GM12878 (cell line): ENCODE measurements around the gene FAR1. TPM values are rescaled to one million over a fixed set of nuclear protein-coding genes. Genes with fewer than 3 reads are reported as not detected.

Source experiments
- ATAC-seq: fragments of 200-7000 bp; cut with Tn5 transposase; 3 replicates; pipeline ENCODE4 v1.9.1; 2020; ENCODE audit warnings: mild to moderate bottlenecking, moderate library complexity
- BruUV-seq: library from RNA; stranded (reverse); fragments of 400-500 nt; replicated peaks from 2 replicates; lab custom pipeline; 2021; lab: Mats Ljungman, UMichigan
- CTCF ChIA-PET: fragments of 300-600 bp; sonication (Branson Sonifier 250); formaldehyde crosslinking; extraction: SDS; loops from one replicate; lab custom pipeline; 2021; ENCODE audit warnings: inconsistent platforms; lab: Yijun Ruan, JAX
- POLR2A ChIA-PET: fragments of 350-600 bp; formaldehyde crosslinking; extraction: SDS; loops from one replicate; lab custom pipeline; 2021; ENCODE audit warnings: inconsistent platforms; lab: Charles Lee
- RAD21 ChIA-PET: fragments of 300-600 bp; sonication (Branson Sonifier 250); formaldehyde crosslinking; loops from one replicate; lab custom pipeline; 2023; ENCODE audit warnings: antibody characterized with exemption; ENCODE audit not compliant: unreplicated experiment; lab: Charles Lee
- SMC1A ChIA-PET: fragments of 300-600 bp; sonication (Branson Sonifier 250); formaldehyde crosslinking; loops from one replicate; lab custom pipeline; 2023; ENCODE audit not compliant: unreplicated experiment, uncharacterized antibody; lab: Charles Lee
- DNase-seq: peaks from one replicate; pipeline ENCODE4 v3.0.0-alpha.2; 2011; ENCODE audit warnings: low read depth, low spot score
- FAIRE-seq: peaks from 3 replicates; lab custom pipeline; 2011; peaks lifted over from hg19 to GRCh38; lab: Jason Lieb, UNC
- H2AFZ ChIP-seq: 2 replicates; pipeline ENCODE4 v1.6.0; 2011; ENCODE audit warnings: low read depth, low read length, control low read depth; ENCODE audit not compliant: control insufficient read depth
- H3K27ac ChIP-seq: 2 replicates; pipeline ENCODE4 v1.5.1; 2011; ENCODE audit warnings: control low read depth; ENCODE audit not compliant: control insufficient read depth, insufficient read depth
- H3K27me3 ChIP-seq, 2 experiments: replicated peaks in 1 of 2; 2 replicates each; pipeline versions ENCODE4 v1.6.0 to v1.6.1; 2011; ENCODE audit warnings: low read length in 1 of 2; ENCODE audit not compliant: control insufficient read depth in 2 of 2, insufficient read depth in 2 of 2
- H3K36me3 ChIP-seq, 2 experiments: 2 replicates each; pipeline ENCODE4 v1.5.1; 2011; ENCODE audit warnings: low read length in 1 of 2; ENCODE audit not compliant: control insufficient read depth in 2 of 2, insufficient read depth in 2 of 2
- H3K4me1 ChIP-seq: 2 replicates; pipeline ENCODE4 v1.6.1; 2011; ENCODE audit warnings: mild to moderate bottlenecking, low read length, moderate library complexity, mixed read lengths; ENCODE audit not compliant: control insufficient read depth, insufficient read depth
- H3K4me2 ChIP-seq: 2 replicates; pipeline ENCODE4 v1.6.0; 2011; ENCODE audit warnings: control low read depth; ENCODE audit not compliant: control insufficient read depth, insufficient read depth
- H3K4me3 ChIP-seq: fragments of 200-600 bp; sonication (generic); 2 replicates; pipeline ENCODE4 v1.5.1; 2016
- H3K79me2 ChIP-seq: 2 replicates; pipeline ENCODE4 v1.6.0; 2011; ENCODE audit warnings: low read length; ENCODE audit not compliant: control insufficient read depth, insufficient read depth
- H3K9ac ChIP-seq: 2 replicates; pipeline ENCODE4 v1.8.0; 2011; ENCODE audit warnings: low read length, control low read depth, mixed read lengths; ENCODE audit not compliant: control insufficient read depth, insufficient read depth
- H3K9me3 ChIP-seq: replicated peaks from 3 replicates; pipeline ENCODE4 v1.5.1; 2011; ENCODE audit warnings: mild to moderate bottlenecking, low read length; ENCODE audit not compliant: control insufficient read depth, insufficient read depth
- H4K20me1 ChIP-seq: 2 replicates; pipeline ENCODE4 v1.6.0; 2011; ENCODE audit not compliant: control insufficient read depth, insufficient read depth
- GABPA ChIP-seq: IDR thresholded peaks from 2 replicates; pipeline ENCODE4 v1.6.1; 2014; ENCODE audit warnings: antibody characterized with exemption, low read depth, mild to moderate bottlenecking, inconsistent platforms
- NFIC ChIP-seq: IDR thresholded peaks from 2 replicates; pipeline ENCODE4 v1.6.1; 2012; ENCODE audit warnings: low read depth, mild to moderate bottlenecking, inconsistent platforms, low read length, moderate library complexity
- PAX5 ChIP-seq: IDR thresholded peaks from 2 replicates; pipeline ENCODE4 v1.6.1; 2011; ENCODE audit warnings: low read depth, low read length, borderline replicate concordance
- ZBED1 ChIP-seq: IDR thresholded peaks from 2 replicates; pipeline ENCODE4 v1.6.1; 2016; ENCODE audit warnings: borderline replicate concordance
- ZNF207 ChIP-seq: fragments of 450-650 bp; IDR thresholded peaks from 2 replicates; pipeline ENCODE4 v1.6.1; 2014; ENCODE audit warnings: antibody characterized with exemption, mild to moderate bottlenecking, borderline replicate concordance
- WGBS: methylation state at CpG from one replicate; pipeline ENCODE4 v1.1.6; 2016; ENCODE audit warnings: low lambda C conversion rate; ENCODE audit not compliant: insufficient replicate concordance, insufficient coverage; ENCODE audit errors: missing lambda C conversion rate; 5-methylcytosine and 5-hydroxymethylcytosine counted together
- in situ Hi-C: fragments of 300-500 bp; cut with MboI; formaldehyde crosslinking; loops from 9 replicates; pipeline ENCODE4 v1.14.3; 2018; ENCODE audit warnings: mixed read lengths
- intact Hi-C: fragments of 100-400 bp; cut with micrococcal nuclease; formaldehyde crosslinking; loops from one replicate; pipeline ENCODE4 v1.14.2; 2022; ENCODE audit not compliant: unreplicated experiment
- polyA plus RNA-seq, 11 experiments: library from polyadenylated mRNA; depleted of rRNA in 4 of 11; unstranded in 6 of 11; stranded (reverse) in 5 of 11; fragments of >200 nt; fragmentation: Nextera tagmentation in 4 of 11; fragmentation: Illumina TruSeq in 1 of 11; extraction: Ambion mirVana in 4 of 11; extraction: Trizol in 1 of 11; gene quantifications; 1 replicate in 1 of 11; 2 replicates in 10 of 11; pipeline versions ENCODE4 v1.2.1 to v1.2.3, GENCODE V29; 2011 to 2016; ENCODE audit warnings: inconsistent platforms in 2 of 11, missing spikeins in 2 of 11, low read depth in 1 of 11
- small RNA-seq: library from RNA; depleted of rRNA; stranded (forward); fragments of <200 nt; gene quantifications from one replicate; pipeline ENCODE3, GENCODE V24; 2014
- total RNA-seq, 4 experiments: library from RNA; depleted of rRNA in 3 of 4; stranded (reverse); fragments of >200 nt in 3 of 4; fragmentation: Illumina TruSeq in 1 of 4; extraction: Trizol in 1 of 4; gene quantifications; 2 replicates each; pipeline versions ENCODE4 v1.2.1 to v1.2.3, GENCODE V29; 2013 to 2021
- TF ChIP-seq, protein P1 (sequence below): IDR thresholded peaks from 2 replicates; pipeline ENCODE4 v1.6.1; 2011; ENCODE audit warnings: mild to moderate bottlenecking, low read depth, low read length, moderate library complexity; ENCODE audit not compliant: insufficient replicate concordance

FAR1 gene
- total and polyA plus RNA-seq, 10 of the 15 experiments (the other 5 are each of a cell fraction or from before 2014, with no cell fraction given) = 10.1 to 73.9 (median 30.8) TPM

DNA sequence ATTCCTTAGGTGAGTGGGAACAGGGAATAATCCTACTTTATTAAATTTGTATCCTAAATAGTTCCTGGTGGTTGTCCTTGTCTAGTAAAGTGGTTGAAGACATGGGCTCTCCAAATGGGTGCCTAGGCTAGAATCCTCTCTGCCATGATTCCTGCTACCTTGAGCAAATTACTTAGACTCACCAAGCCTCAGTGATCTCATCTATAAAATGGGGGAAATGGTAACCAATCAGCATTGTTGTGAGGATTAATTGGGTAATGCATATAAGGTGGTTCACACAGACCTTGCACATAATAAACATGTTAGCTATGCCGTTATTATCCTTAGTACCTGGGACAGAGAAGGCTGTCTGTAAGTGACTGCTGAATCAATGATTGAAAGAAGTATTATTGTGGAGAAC is 109.9 kb downstream of the FAR1 start (continued):
- no peak for TF ChIP-seq ZBED1
- TF ChIP-seq, all 136 proteins: peak for 0

DNA sequence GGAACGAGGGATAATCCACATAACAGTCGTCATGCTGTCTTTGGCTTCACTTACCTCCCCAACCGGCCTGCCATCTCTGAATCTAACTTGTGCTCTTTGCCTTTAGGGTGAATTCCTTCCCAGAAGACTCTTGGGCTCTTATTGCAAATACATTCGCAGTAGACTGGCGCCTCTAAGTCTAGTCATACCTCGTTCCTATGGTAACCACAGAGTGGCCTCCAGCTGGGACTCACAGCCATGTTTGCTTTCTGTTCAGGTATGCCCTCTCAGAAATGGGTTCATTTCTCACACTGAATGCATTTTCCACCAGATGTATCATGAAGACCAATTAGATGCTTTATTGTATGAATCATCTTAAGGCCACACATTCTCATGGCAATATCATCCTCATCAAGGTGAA is 112.7 kb downstream of the FAR1 start:
- SMC1A ChIA-PET = no interaction called here
- WGBS = 35% methylated on average over 6 of the region's 6 CpGs
- H3K9ac ChIP-seq = no peak overlapping the region
- no peak overlapping the region for H3K4me2 ChIP-seq
- H2AFZ ChIP-seq = no peak overlapping the region
- H3K36me3 ChIP-seq = no peaks in the 10 kb centered on the region
- RAD21 ChIA-PET = no interaction called here
- no TSS peak for BruUV-seq
- H4K20me1 ChIP-seq = no peaks in the 10 kb centered on the region
- in situ Hi-C loops = no loop called here
- CTCF ChIA-PET = interaction anchor here (2.4 kb wide), 1 partner anchor 9 kb away, joined by 10 read pairs; no protein-coding TSS in a partner anchor
- no peaks in the 10 kb centered on the region for H3K27me3 ChIP-seq
- H3K27ac ChIP-seq = no peak overlapping the region
- TF ChIP-seq ZNF207 = no peak
- TF ChIP-seq PAX5 = no peak
- no peak for TF ChIP-seq GABPA
- TF ChIP-seq, protein P1, sequence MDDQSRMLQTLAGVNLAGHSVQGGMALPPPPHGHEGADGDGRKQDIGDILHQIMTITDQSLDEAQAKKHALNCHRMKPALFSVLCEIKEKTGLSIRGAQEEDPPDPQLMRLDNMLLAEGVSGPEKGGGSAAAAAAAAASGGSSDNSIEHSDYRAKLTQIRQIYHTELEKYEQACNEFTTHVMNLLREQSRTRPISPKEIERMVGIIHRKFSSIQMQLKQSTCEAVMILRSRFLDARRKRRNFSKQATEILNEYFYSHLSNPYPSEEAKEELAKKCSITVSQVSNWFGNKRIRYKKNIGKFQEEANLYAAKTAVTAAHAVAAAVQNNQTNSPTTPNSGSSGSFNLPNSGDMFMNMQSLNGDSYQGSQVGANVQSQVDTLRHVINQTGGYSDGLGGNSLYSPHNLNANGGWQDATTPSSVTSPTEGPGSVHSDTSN = no peak
- TF ChIP-seq NFIC = no peak
- ATAC-seq = no peak
- H3K4me1 ChIP-seq = no peaks in the 10 kb centered on the region
- H3K9me3 ChIP-seq = no peaks in the 10 kb centered on the region
- no peak for DNase-seq
- POLR2A ChIA-PET = no interaction called here
- FAIRE-seq = no peak
- H3K4me3 ChIP-seq = no peak overlapping the region
- intact Hi-C loops = no loop called here
- no peaks in the 10 kb centered on the region for H3K79me2 ChIP-seq

Small RNA genes within 50 kb of the gene (small RNA-seq; reads per million reads assigned to genes)
- not detected for gene AC013828.1
- not detected for gene RF00019
- gene RPL39P26 = not detected

Other genes starting within 250 kb of the FAR1 start
- gene BTBD10, start 205.4 kb upstream of the FAR1 start, total RNA-seq (2014; rRNA removed) = 24.1 and 30.5 TPM in 2 replicates
- gene BTBD10, start 205.4 kb upstream of the FAR1 start, total RNA-seq (2014; rRNA removed; fragmentation: Illumina TruSeq; extraction: Trizol) = 32.1 and 32.6 TPM in 2 replicates
- gene BTBD10, start 205.4 kb upstream of the FAR1 start, total RNA-seq (2021) = 19.0 and 20.8 TPM in 2 replicates
- 38.8 and 55.9 TPM in 2 replicates for gene BTBD10, start 205.4 kb upstream of the FAR1 start, polyA plus RNA-seq (2011; rRNA removed)
- 28.2 and 32.8 TPM in 2 replicates for gene BTBD10, start 205.4 kb upstream of the FAR1 start, polyA plus RNA-seq (2014; fragmentation: Illumina TruSeq; extraction: Trizol)
- gene BTBD10, start 205.4 kb upstream of the FAR1 start, polyA plus RNA-seq (2014; fragmentation: Nextera tagmentation; extraction: Ambion mirVana) = 10 to 100 TPM; 25.4 to 25.6 TPM
- gene BTBD10, start 205.4 kb upstream of the FAR1 start, polyA plus RNA-seq (2014; rRNA removed) = 20.0 and 22.7 TPM in 2 replicates
- gene BTBD10, start 205.4 kb upstream of the FAR1 start, polyA plus RNA-seq (2016; fragmentation: Nextera tagmentation; extraction: Ambion mirVana) = 10 to 100 TPM; 32.4 to 35.1 TPM
- not detected in 2 replicates for gene PTH, start 172.7 kb upstream of the FAR1 start, total RNA-seq (2014; rRNA removed)
- not detected in 2 replicates for gene PTH, start 172.7 kb upstream of the FAR1 start, total RNA-seq (2014; rRNA removed; fragmentation: Illumina TruSeq; extraction: Trizol)
- not detected in 2 replicates for gene PTH, start 172.7 kb upstream of the FAR1 start, total RNA-seq (2021)
- gene PTH, start 172.7 kb upstream of the FAR1 start, polyA plus RNA-seq (2011; rRNA removed) = not detected in 2 replicates
- not detected in 2 replicates for gene PTH, start 172.7 kb upstream of the FAR1 start, polyA plus RNA-seq (2014; fragmentation: Illumina TruSeq; extraction: Trizol)
- gene PTH, start 172.7 kb upstream of the FAR1 start, polyA plus RNA-seq (2014; fragmentation: Nextera tagmentation; extraction: Ambion mirVana) = not detected
- not detected in 2 replicates for gene PTH, start 172.7 kb upstream of the FAR1 start, polyA plus RNA-seq (2014; rRNA removed)
- gene PTH, start 172.7 kb upstream of the FAR1 start, polyA plus RNA-seq (2016; fragmentation: Nextera tagmentation; extraction: Ambion mirVana) = not detected